K562 (cell line): ENCODE measurements around the gene GPC3. TPM values are rescaled to one million over a fixed set of nuclear protein-coding genes. Genes with fewer than 3 reads are reported as not detected.

Source experiments
- ATAC-seq: fragments of 200-7000 bp; cut with Tn5 transposase; 3 replicates; pipeline ENCODE4 v1.9.1; 2020; ENCODE audit warnings: moderate library complexity
- BruUV-seq: library from RNA; stranded (reverse); fragments of 400-500 nt; replicated peaks from 2 replicates; lab custom pipeline; 2021; lab: Mats Ljungman, UMichigan
- CTCF ChIA-PET: fragments of 300-600 bp; formaldehyde crosslinking; extraction: SDS; loops from one replicate; lab custom pipeline; 2021; ENCODE audit warnings: low intra/inter-chr PET ratio; lab: Yijun Ruan, JAX
- POLR2A ChIA-PET: fragments of 300-600, 350-650 bp; sonication (Branson Sonifier 250); formaldehyde crosslinking; extraction: SDS; loops from one replicate; lab custom pipeline; 2021; ENCODE audit warnings: antibody characterized with exemption, inconsistent platforms; lab: Yijun Ruan, JAX
- DNase-seq, 4 experiments: peaks; one replicate each; pipeline versions ENCODE4 v3.0.0 to v3.0.0-alpha.2; 2011 to 2018; ENCODE audit warnings: low spot score in 3 of 4, mixed read lengths in 3 of 4; ENCODE audit errors: extremely low read depth in 1 of 4
- FAIRE-seq: peaks from 2 replicates; lab custom pipeline; 2011; peaks lifted over from hg19 to GRCh38; lab: Jason Lieb, UNC
- H2AFZ ChIP-seq: 2 replicates; pipeline ENCODE4 v1.6.0; 2011; ENCODE audit warnings: low read depth, low read length, control low read depth, inconsistent platforms
- H3K27ac ChIP-seq: fragments of 200-600 bp; 3 replicates; pipeline ENCODE4 v1.8.0; 2011; ENCODE audit warnings: low read depth, mild to moderate bottlenecking, control low read depth, inconsistent platforms, low read length, moderate library complexity, mixed read lengths; ENCODE audit errors: extremely low read depth
- H3K27me3 ChIP-seq, 2 experiments: fragments of 300-600 bp in 1 of 2; 2 replicates in 1 of 2; 3 replicates in 1 of 2; pipeline versions ENCODE4 v1.6.0 to v1.8.0; 2011; ENCODE audit warnings: inconsistent platforms in 2 of 2, low read length in 2 of 2, mild to moderate bottlenecking in 1 of 2, mixed read lengths in 1 of 2, moderate library complexity in 1 of 2; ENCODE audit not compliant: control insufficient read depth in 2 of 2, insufficient read depth in 2 of 2
- H3K36me3 ChIP-seq: fragments of 300-600 bp; 3 replicates; pipeline ENCODE4 v1.8.0; 2011; ENCODE audit warnings: mild to moderate bottlenecking, low read length, inconsistent platforms; ENCODE audit not compliant: control insufficient read depth, insufficient read depth
- H3K4me1 ChIP-seq, 2 experiments: fragments of 200-600 bp in 1 of 2; replicated peaks in 1 of 2; 2 replicates in 1 of 2; 3 replicates in 1 of 2; pipeline versions ENCODE4 v1.5.1 to v1.8.0; 2011; ENCODE audit warnings: inconsistent platforms in 2 of 2, low read length in 2 of 2, mild to moderate bottlenecking in 1 of 2, mixed read lengths in 1 of 2, moderate library complexity in 1 of 2; ENCODE audit not compliant: control insufficient read depth in 2 of 2, insufficient read depth in 2 of 2
- H3K4me2 ChIP-seq: 2 replicates; pipeline ENCODE4 v1.6.1; 2011; ENCODE audit warnings: low read length, control low read depth, inconsistent platforms, mixed read lengths; ENCODE audit not compliant: insufficient read depth
- H3K4me3 ChIP-seq: fragments of 200-600 bp; sonication (generic), shearing (Covaris generic); 2 replicates; pipeline ENCODE4 v1.5.1; 2016; ENCODE audit warnings: control low read depth, inconsistent platforms
- H3K79me2 ChIP-seq: fragments of 200-600 bp; 3 replicates; pipeline ENCODE4 v1.8.0; 2011; ENCODE audit warnings: low read length, inconsistent platforms; ENCODE audit not compliant: control insufficient read depth, insufficient read depth
- H3K9ac ChIP-seq, 2 experiments: 2 replicates each; pipeline versions ENCODE4 v1.6.0 to v1.6.1; 2011; ENCODE audit warnings: low read depth in 2 of 2, low read length in 2 of 2, control low read depth in 1 of 2, inconsistent platforms in 1 of 2, mild to moderate bottlenecking in 1 of 2, mixed read lengths in 1 of 2; ENCODE audit not compliant: insufficient read depth in 1 of 2
- H3K9me1 ChIP-seq: one replicate; pipeline ENCODE4 v1.6.0; 2011; ENCODE audit warnings: inconsistent platforms, mild to moderate bottlenecking, low read length, moderate library complexity; ENCODE audit not compliant: control insufficient read depth, insufficient read depth
- H3K9me3 ChIP-seq: replicated peaks from 2 replicates; pipeline ENCODE4 v1.5.1; 2011; ENCODE audit warnings: low read depth, low read length, inconsistent platforms; ENCODE audit not compliant: control insufficient read depth, insufficient read depth
- H4K20me1 ChIP-seq: replicated peaks from 2 replicates; pipeline ENCODE4 v1.6.1; 2011; ENCODE audit warnings: low read length, inconsistent platforms, mixed read lengths; ENCODE audit not compliant: control insufficient read depth, insufficient read depth
- ASH1L ChIP-seq: fragments of 450-650 bp; IDR thresholded peaks from 2 replicates; pipeline ENCODE4 v1.6.1; 2018; ENCODE audit warnings: borderline replicate concordance, mild to moderate bottlenecking, low read depth; ENCODE audit not compliant: partially characterized antibody
- BCOR ChIP-seq: fragments of 450-650 bp; IDR thresholded peaks from 2 replicates; pipeline ENCODE4 v1.6.1; 2016
- CBX2 ChIP-seq: fragments of 200-600 bp; sonication (generic); IDR thresholded peaks from one replicate; pipeline ENCODE4 v1.6.1; 2012; ENCODE audit warnings: mild to moderate bottlenecking, low read length, inconsistent platforms; ENCODE audit not compliant: insufficient read depth, poor library complexity, severe bottlenecking
- CHD1 ChIP-seq: fragments of 200-600 bp; sonication (generic); IDR thresholded peaks from one replicate; pipeline ENCODE4 v1.6.1; 2012; ENCODE audit warnings: mild to moderate bottlenecking, moderate library complexity, low read length, inconsistent platforms
- FOSL1 ChIP-seq: fragments of 200-800 bp; sonication (Bioruptor generic); conservative IDR thresholded peaks from 2 replicates; pipeline ENCODE4 v1.6.1; 2016; ENCODE audit warnings: missing genetic modification characterization, missing compliant biosample characterization
- FOXJ3 ChIP-seq: sonication (generic); formaldehyde crosslinking; IDR thresholded peaks from 2 replicates; pipeline ENCODE4 v1.4.0; 2020; ENCODE audit warnings: mild to moderate bottlenecking, missing genetic modification reagents
- GATA2 ChIP-seq: sonication (generic); formaldehyde crosslinking; IDR thresholded peaks from 2 replicates; pipeline ENCODE4 v1.4.0; 2020; ENCODE audit warnings: mild to moderate bottlenecking, missing genetic modification reagents
- GATAD2A ChIP-seq: fragments of 450-650 bp; IDR thresholded peaks from 2 replicates; pipeline ENCODE4 v1.6.1; 2017
- MAFF ChIP-seq: IDR thresholded peaks from 2 replicates; pipeline ENCODE4 v1.6.1; 2012; ENCODE audit warnings: low read length, improper control_type of control experiment
- POLR2A ChIP-seq: fragments of 450-650 bp; conservative IDR thresholded peaks from 2 replicates; pipeline ENCODE4 v1.6.1; 2016
- RBM34 ChIP-seq: fragments of 200-400 bp; formaldehyde crosslinking; IDR thresholded peaks from 2 replicates; pipeline ENCODE4 v1.6.1; 2018; ENCODE audit warnings: low read length, borderline replicate concordance; ENCODE audit not compliant: insufficient read depth
- SRSF7 ChIP-seq: fragments of 200-400 bp; formaldehyde crosslinking; optimal IDR thresholded peaks from 2 replicates; pipeline ENCODE3; 2017; ENCODE audit warnings: mild to moderate bottlenecking, low read depth, low read length
- SRSF9 ChIP-seq: fragments of 200-400 bp; formaldehyde crosslinking; IDR thresholded peaks from 2 replicates; pipeline ENCODE4 v1.6.1; 2017; ENCODE audit warnings: low read depth, low read length, borderline replicate concordance
- ZFX ChIP-seq: sonication (generic); formaldehyde crosslinking; IDR thresholded peaks from 2 replicates; pipeline ENCODE4 v1.8.0; 2022; ENCODE audit warnings: mild to moderate bottlenecking, missing genetic modification reagents, moderate library complexity
- ZNF384 ChIP-seq: IDR thresholded peaks from 2 replicates; pipeline ENCODE4 v1.6.1; 2012; ENCODE audit warnings: low read depth, low read length, improper control_type of control experiment
- WGBS: fragments of 100-300 bp; shearing (Covaris generic); methylation state at CpG from one replicate; pipeline ENCODE4 v1.1.6; 2016; ENCODE audit warnings: low coverage, mixed read lengths; ENCODE audit not compliant: insufficient coverage; ENCODE audit errors: missing lambda C conversion rate; 5-methylcytosine and 5-hydroxymethylcytosine counted together
- in situ Hi-C: fragments of 300-500 bp; cut with MboI; formaldehyde crosslinking; loops from 4 replicates; pipeline ENCODE4 v1.15.0; 2018; ENCODE audit warnings: inconsistent platforms, mixed read lengths
- intact Hi-C: fragments of 100-400 bp; cut with micrococcal nuclease; formaldehyde crosslinking; loops from 2 replicates; pipeline ENCODE4 v1.14.2; 2022
- polyA plus RNA-seq, 8 experiments: library from polyadenylated mRNA; depleted of rRNA in 4 of 8; stranded (reverse) in 5 of 8; unstranded in 3 of 8; fragments of >200 nt; fragmentation: Nextera tagmentation in 2 of 8; fragmentation: Illumina TruSeq in 1 of 8; extraction: Ambion mirVana in 2 of 8; extraction: Trizol in 1 of 8; gene quantifications; 2 replicates each; pipeline versions ENCODE4 v1.2.1 to v1.2.3, GENCODE V29; 2011 to 2014; ENCODE audit warnings: inconsistent platforms in 1 of 8, missing spikeins in 1 of 8
- total RNA-seq, 7 experiments: library from RNA; depleted of rRNA in 6 of 7; stranded (reverse); fragments of >200 nt in 6 of 7; fragmentation: Illumina TruSeq in 2 of 7; extraction: Trizol in 2 of 7; gene quantifications; 2 replicates each; pipeline versions ENCODE4 v1.2.1 to v1.2.3, GENCODE V29; 2011 to 2021; ENCODE audit warnings: low replicate concordance in 1 of 7
- TF ChIP-seq, protein P1 (sequence below): sonication (generic); formaldehyde crosslinking; IDR thresholded peaks from 2 replicates; pipeline ENCODE4 v1.8.0; 2022; ENCODE audit warnings: mild to moderate bottlenecking, missing genetic modification reagents
- TF ChIP-seq, protein P2 (sequence below): fragments of 450-650 bp; formaldehyde crosslinking; IDR thresholded peaks from 2 replicates; pipeline ENCODE4 v1.4.0; 2020; ENCODE audit warnings: mild to moderate bottlenecking
- TF ChIP-seq, protein P3 (sequence below), 2 experiments: fragments of 450-650 bp; IDR thresholded peaks; 2 replicates each; pipeline ENCODE4 v1.6.1; 2018; ENCODE audit warnings: mild to moderate bottlenecking in 2 of 2, low read depth in 1 of 2; ENCODE audit not compliant: partially characterized antibody in 2 of 2
- TF ChIP-seq, protein P4 (sequence below): fragments of 450-650 bp; formaldehyde crosslinking; IDR thresholded peaks from 2 replicates; pipeline ENCODE4 v1.4.0; 2020; ENCODE audit warnings: mild to moderate bottlenecking, moderate library complexity

GPC3 gene
- total and polyA plus RNA-seq, 9 of the 15 experiments (the other 6 are each of a cell fraction or from before 2014, with no cell fraction given): 0.42 TPM; not detected in 8

DNA sequence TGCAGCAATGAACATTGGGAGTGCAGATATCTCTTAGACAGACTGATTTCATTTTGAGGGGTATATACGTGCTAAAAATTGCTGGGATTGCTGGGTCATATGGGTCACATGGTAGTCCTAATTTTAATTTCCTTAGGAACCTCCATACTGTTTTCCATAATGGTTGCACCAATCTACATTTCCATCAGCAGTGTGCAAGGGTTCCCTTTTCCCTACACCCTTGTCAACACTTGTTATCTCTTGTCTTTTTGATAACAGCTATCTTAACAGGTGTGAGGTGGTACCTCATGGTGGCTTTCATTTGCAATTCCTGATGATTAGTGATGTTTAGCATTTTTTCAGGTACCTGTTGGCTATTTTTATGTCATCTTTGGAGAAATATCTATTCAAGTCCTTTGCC lies 57.0 kb downstream of the GPC3 start:
- in situ Hi-C loops: no loop called here
- intact Hi-C loops: no loop called here
- H3K9me1 ChIP-seq: no peaks in the 10 kb centered on the region
- BruUV-seq: no TSS peak
- ATAC-seq: no peak
- no peak for DNase-seq
- no peak overlapping the region for H2AFZ ChIP-seq
- CTCF ChIA-PET: no interaction called here
- POLR2A ChIA-PET: no interaction called here
- no peak overlapping the region for H3K4me2 ChIP-seq
- no peak for FAIRE-seq
- TF ChIP-seq GATA2: no peak
- TF ChIP-seq ZFX: no peak
- no peak for TF ChIP-seq CHD1
- TF ChIP-seq SRSF7: no peak
- TF ChIP-seq ZNF384: no peak
- no peak for TF ChIP-seq MAFF
- TF ChIP-seq ASH1L: no peak
- TF ChIP-seq BCOR: no peak
- no peak for TF ChIP-seq FOSL1
- TF ChIP-seq POLR2A: no peak
- TF ChIP-seq, protein P1, sequence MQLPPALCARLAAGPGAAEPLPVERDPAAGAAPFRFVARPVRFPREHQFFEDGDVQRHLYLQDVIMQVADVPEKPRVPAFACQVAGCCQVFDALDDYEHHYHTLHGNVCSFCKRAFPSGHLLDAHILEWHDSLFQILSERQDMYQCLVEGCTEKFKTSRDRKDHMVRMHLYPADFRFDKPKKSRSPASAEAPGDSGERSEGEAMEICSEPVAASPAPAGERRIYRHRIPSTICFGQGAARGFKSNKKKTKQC (CRISPR knock-in tag): no peak
- TF ChIP-seq, protein P2, sequence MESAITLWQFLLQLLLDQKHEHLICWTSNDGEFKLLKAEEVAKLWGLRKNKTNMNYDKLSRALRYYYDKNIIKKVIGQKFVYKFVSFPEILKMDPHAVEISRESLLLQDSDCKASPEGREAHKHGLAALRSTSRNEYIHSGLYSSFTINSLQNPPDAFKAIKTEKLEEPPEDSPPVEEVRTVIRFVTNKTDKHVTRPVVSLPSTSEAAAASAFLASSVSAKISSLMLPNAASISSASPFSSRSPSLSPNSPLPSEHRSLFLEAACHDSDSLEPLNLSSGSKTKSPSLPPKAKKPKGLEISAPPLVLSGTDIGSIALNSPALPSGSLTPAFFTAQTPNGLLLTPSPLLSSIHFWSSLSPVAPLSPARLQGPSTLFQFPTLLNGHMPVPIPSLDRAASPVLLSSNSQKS (CRISPR knock-in tag): no peak
- TF ChIP-seq, protein P3, sequence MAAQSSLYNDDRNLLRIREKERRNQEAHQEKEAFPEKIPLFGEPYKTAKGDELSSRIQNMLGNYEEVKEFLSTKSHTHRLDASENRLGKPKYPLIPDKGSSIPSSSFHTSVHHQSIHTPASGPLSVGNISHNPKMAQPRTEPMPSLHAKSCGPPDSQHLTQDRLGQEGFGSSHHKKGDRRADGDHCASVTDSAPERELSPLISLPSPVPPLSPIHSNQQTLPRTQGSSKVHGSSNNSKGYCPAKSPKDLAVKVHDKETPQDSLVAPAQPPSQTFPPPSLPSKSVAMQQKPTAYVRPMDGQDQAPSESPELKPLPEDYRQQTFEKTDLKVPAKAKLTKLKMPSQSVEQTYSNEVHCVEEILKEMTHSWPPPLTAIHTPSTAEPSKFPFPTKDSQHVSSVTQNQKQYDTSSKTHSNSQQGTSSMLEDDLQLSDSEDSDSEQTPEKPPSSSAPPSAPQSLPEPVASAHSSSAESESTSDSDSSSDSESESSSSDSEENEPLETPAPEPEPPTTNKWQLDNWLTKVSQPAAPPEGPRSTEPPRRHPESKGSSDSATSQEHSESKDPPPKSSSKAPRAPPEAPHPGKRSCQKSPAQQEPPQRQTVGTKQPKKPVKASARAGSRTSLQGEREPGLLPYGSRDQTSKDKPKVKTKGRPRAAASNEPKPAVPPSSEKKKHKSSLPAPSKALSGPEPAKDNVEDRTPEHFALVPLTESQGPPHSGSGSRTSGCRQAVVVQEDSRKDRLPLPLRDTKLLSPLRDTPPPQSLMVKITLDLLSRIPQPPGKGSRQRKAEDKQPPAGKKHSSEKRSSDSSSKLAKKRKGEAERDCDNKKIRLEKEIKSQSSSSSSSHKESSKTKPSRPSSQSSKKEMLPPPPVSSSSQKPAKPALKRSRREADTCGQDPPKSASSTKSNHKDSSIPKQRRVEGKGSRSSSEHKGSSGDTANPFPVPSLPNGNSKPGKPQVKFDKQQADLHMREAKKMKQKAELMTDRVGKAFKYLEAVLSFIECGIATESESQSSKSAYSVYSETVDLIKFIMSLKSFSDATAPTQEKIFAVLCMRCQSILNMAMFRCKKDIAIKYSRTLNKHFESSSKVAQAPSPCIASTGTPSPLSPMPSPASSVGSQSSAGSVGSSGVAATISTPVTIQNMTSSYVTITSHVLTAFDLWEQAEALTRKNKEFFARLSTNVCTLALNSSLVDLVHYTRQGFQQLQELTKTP (IDR thresholded peaks at IDR 0.05; ENCODE audit: low read depth in 1 of 2, partially characterized antibody in 2 of 2): no peak
- no peak for TF ChIP-seq SRSF9
- no peak for TF ChIP-seq GATAD2A
- TF ChIP-seq FOXJ3 (CRISPR knock-in tag): no peak
- TF ChIP-seq, protein P4, sequence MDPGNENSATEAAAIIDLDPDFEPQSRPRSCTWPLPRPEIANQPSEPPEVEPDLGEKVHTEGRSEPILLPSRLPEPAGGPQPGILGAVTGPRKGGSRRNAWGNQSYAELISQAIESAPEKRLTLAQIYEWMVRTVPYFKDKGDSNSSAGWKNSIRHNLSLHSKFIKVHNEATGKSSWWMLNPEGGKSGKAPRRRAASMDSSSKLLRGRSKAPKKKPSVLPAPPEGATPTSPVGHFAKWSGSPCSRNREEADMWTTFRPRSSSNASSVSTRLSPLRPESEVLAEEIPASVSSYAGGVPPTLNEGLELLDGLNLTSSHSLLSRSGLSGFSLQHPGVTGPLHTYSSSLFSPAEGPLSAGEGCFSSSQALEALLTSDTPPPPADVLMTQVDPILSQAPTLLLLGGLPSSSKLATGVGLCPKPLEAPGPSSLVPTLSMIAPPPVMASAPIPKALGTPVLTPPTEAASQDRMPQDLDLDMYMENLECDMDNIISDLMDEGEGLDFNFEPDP (CRISPR knock-in tag): no peak
- TF ChIP-seq RBM34: no peak
- no peak for TF ChIP-seq CBX2
- WGBS: 0% methylated on average over 1 of the region's 1 CpG
- no peaks in the 10 kb centered on the region for H3K27me3 ChIP-seq
- no peaks in the 10 kb centered on the region for H3K4me1 ChIP-seq
- no peak overlapping the region for H3K9ac ChIP-seq
- no peaks in the 10 kb centered on the region for H4K20me1 ChIP-seq
- no peak overlapping the region for H3K4me3 ChIP-seq
- H3K9me3 ChIP-seq: no peaks in the 10 kb centered on the region
- no peak overlapping the region for H3K27ac ChIP-seq
- no peaks in the 10 kb centered on the region for H3K79me2 ChIP-seq
- H3K36me3 ChIP-seq: no peaks in the 10 kb centered on the region
